Uterus (tissue), 2 donors: ENCODE data around the gene BIRC7.

Experiments
- POLR2A ChIP-seq, 2 donors: fragments of 450-650 bp; IDR thresholded peaks; one replicate each; pipeline ENCODE4 v1.6.1; 2016; ENCODE audit warnings: antibody characterized with exemption in 2 of 2, mild to moderate bottlenecking in 1 of 2, moderate library complexity in 1 of 2
- TF ChIP-seq, protein P1 (sequence below), 4 experiments: fragments of 200-600 bp in 2 of 4; fragments of 450-650 bp in 2 of 4; sonication (generic) in 2 of 4; IDR thresholded peaks; one replicate each; pipeline ENCODE4 v1.5.1; 2016 to 2019; ENCODE audit warnings: antibody characterized with exemption in 4 of 4, mild to moderate bottlenecking in 2 of 4, moderate library complexity in 1 of 4

DNA sequence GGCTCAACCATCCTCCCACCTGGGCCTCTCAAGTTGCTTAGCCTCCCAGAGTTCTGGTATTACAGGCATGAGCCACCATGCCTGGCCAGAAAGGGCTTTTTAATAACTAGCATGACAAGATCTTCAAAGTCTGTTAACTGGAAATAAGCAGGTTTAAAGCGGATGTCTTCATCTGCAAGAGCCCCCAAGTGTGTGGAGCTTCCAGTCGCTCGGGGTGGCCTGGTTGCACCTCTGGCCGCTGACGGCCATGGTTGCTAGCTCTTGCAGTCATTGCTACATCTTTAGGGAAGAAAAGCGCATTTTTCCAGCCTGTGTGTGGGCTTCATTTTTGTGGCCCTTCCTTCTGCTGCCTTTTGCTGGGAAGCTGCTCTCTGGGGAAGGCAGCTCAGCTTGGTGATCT, 44.7 kb downstream of the BIRC7 start:
- TF ChIP-seq, protein P1, sequence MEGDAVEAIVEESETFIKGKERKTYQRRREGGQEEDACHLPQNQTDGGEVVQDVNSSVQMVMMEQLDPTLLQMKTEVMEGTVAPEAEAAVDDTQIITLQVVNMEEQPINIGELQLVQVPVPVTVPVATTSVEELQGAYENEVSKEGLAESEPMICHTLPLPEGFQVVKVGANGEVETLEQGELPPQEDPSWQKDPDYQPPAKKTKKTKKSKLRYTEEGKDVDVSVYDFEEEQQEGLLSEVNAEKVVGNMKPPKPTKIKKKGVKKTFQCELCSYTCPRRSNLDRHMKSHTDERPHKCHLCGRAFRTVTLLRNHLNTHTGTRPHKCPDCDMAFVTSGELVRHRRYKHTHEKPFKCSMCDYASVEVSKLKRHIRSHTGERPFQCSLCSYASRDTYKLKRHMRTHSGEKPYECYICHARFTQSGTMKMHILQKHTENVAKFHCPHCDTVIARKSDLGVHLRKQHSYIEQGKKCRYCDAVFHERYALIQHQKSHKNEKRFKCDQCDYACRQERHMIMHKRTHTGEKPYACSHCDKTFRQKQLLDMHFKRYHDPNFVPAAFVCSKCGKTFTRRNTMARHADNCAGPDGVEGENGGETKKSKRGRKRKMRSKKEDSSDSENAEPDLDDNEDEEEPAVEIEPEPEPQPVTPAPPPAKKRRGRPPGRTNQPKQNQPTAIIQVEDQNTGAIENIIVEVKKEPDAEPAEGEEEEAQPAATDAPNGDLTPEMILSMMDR (IDR thresholded peaks at IDR 0.05) = no peak
- TF ChIP-seq POLR2A (IDR thresholded peaks at IDR 0.05) = no peak
